Psoas muscle (tissue), 8 donors: Measurements from ENCODE around the gene GRK2. TPM values are rescaled to one million over a fixed set of nuclear protein-coding genes. Genes with fewer than 3 reads are reported as not detected.

ENCODE experiments used
- ATAC-seq, 4 donors: fragments of 200-7000 bp; cut with Tn5 transposase; one replicate each; pipeline ENCODE4 v1.9.1; 2020; ENCODE audit warnings: moderate library complexity in 3 of 4, mild to moderate bottlenecking in 2 of 4
- DNase-seq, 2 donors: peaks; one replicate each; pipeline ENCODE4 v3.0.0-alpha.2; 2020
- H3K27ac ChIP-seq: fragments of 200-600 bp; one replicate; pipeline ENCODE4 v1.8.0; 2022
- H3K27me3 ChIP-seq, 3 donors: fragments of 200-600 bp in 1 of 3; one replicate each; pipeline versions ENCODE4 v1.6.1 to v1.8.0; 2013 to 2022; ENCODE audit warnings: low read length in 2 of 3, mild to moderate bottlenecking in 2 of 3, moderate library complexity in 1 of 3; ENCODE audit not compliant: insufficient read depth in 3 of 3
- H3K36me3 ChIP-seq, 2 donors: fragments of 200-600 bp in 1 of 2; one replicate each; pipeline versions ENCODE4 v1.6.1 to v1.8.0; 2013 to 2022; ENCODE audit warnings: low read depth in 1 of 2, mild to moderate bottlenecking in 1 of 2, moderate library complexity in 1 of 2; ENCODE audit not compliant: insufficient read depth in 1 of 2
- H3K4me1 ChIP-seq: fragments of 200-600 bp; one replicate; pipeline ENCODE4 v1.8.0; 2022
- H3K4me3 ChIP-seq: fragments of 200-600 bp; one replicate; pipeline ENCODE4 v1.8.0; 2022; ENCODE audit warnings: mild to moderate bottlenecking
- H3K9me3 ChIP-seq: fragments of 200-600 bp; one replicate; pipeline ENCODE4 v1.8.0; 2022
- WGBS, 3 donors: extraction: QIAGEN DNeasy Blood & Tissue Kit; methylation state at CpG; one replicate each; pipeline versions ENCODE4 v1.1.6 to v1.1.7; 2013; 5-methylcytosine and 5-hydroxymethylcytosine counted together
- intact Hi-C, 2 donors: fragments of 100-400 bp; cut with DNase I; formaldehyde crosslinking; loops; one replicate each; pipeline versions ENCODE4 v1.11.0 to v1.14.2; 2022
- polyA plus RNA-seq, 3 donors: library from polyadenylated mRNA; stranded (reverse); fragments of 200-250 nt; gene quantifications; one replicate each; pipeline ENCODE4 v1.2.3, GENCODE V29; 2013
- total RNA-seq, 4 donors: library from RNA; stranded (reverse); fragmentation: NEBNext Ultra II Directional in 2 of 4; extraction: Animal tissue kit (Norgen Biotek cat#: 25700) in 2 of 4; gene quantifications; one replicate each; pipeline versions ENCODE4 v1.2.1 to v1.2.4, GENCODE V29; 2021 to 2023
- TF ChIP-seq, protein P1 (sequence below): fragments of 200-600 bp; IDR thresholded peaks from one replicate; pipeline ENCODE4 v1.8.0; 2022; ENCODE audit warnings: antibody characterized with exemption
- donor health status: healthy with polysubstance abuse.
- donor health status: DM: no; HTN: no; CAD: no; lungs with moderate emphysema.
- donor health status: Bipolar disorder and iron deficiency.
- donor health status: healthy.
- donor health status: DM: yes; HTN: yes; CAD: no.
- donor health status: DM: no; HTN: no; CAD: no.
- donor health status: DM: no; HTN: no; CAD: no.
- donor health status: DM: yes; HTN: yes; CAD: no.

GRK2 gene
- total and polyA plus RNA-seq, 7 donors, result 37.3 to 56.8 (median 46.2) TPM

DNA sequence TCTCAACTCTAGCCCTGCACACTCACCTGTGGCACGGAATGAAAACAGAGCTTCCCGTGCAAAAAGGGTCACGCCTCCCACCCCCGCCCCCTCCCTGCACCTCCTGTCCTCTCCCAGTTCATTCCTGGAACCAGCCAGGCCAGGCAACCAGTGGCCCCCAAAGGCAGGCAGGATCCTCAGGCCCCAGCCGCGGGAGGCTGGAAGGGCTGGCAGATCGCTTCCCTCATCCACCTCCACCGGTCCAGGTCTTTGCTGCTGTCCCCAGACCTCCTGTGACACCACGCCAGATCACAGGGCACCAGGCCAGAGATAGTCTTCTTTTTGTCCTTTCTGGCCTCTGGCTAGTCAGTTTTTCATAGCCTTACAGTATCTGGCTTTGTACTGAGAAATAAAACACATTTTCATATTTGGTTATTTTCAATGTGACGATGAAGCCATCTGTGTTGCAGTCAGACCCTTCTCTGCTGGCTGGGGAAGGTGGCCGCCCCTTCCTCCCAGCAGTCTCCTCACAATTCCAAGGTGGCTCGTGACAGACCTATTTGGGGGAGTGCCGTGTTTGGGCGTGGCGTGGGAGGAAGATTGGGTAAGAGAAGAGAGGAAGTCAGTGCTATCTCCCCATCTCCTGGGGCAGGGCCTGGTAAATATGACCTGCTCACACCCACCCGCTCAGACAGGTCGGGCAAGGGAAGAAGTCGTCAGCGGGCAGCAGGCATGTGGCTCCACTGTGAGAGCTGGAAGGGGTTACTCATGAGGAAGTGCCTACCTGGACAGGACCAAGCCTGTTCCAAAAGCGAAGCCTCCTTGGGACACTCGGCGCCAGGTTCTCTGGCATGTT, 46.1 kb downstream of the GRK2 start:
- WGBS, 3 donors, result 75 to 79% (median 76%) methylated on average over 22 of the region's 22 CpGs
- no peak for ATAC-seq
- TF ChIP-seq, protein P1, sequence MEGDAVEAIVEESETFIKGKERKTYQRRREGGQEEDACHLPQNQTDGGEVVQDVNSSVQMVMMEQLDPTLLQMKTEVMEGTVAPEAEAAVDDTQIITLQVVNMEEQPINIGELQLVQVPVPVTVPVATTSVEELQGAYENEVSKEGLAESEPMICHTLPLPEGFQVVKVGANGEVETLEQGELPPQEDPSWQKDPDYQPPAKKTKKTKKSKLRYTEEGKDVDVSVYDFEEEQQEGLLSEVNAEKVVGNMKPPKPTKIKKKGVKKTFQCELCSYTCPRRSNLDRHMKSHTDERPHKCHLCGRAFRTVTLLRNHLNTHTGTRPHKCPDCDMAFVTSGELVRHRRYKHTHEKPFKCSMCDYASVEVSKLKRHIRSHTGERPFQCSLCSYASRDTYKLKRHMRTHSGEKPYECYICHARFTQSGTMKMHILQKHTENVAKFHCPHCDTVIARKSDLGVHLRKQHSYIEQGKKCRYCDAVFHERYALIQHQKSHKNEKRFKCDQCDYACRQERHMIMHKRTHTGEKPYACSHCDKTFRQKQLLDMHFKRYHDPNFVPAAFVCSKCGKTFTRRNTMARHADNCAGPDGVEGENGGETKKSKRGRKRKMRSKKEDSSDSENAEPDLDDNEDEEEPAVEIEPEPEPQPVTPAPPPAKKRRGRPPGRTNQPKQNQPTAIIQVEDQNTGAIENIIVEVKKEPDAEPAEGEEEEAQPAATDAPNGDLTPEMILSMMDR, result no peak
- H3K4me1 ChIP-seq, result no peaks in the 10 kb centered on the region
- H3K36me3 ChIP-seq, result peaks cover 0 to 39% of the 10 kb centered on the region in 2 donors
- H3K4me3 ChIP-seq, result no peak overlapping the region
- H3K27ac ChIP-seq, result no peak overlapping the region
- intact Hi-C loops, result no loop called here
- no peaks in the 10 kb centered on the region for H3K27me3 ChIP-seq
- no peaks in the 10 kb centered on the region for H3K9me3 ChIP-seq
- no peak for DNase-seq

DNA sequence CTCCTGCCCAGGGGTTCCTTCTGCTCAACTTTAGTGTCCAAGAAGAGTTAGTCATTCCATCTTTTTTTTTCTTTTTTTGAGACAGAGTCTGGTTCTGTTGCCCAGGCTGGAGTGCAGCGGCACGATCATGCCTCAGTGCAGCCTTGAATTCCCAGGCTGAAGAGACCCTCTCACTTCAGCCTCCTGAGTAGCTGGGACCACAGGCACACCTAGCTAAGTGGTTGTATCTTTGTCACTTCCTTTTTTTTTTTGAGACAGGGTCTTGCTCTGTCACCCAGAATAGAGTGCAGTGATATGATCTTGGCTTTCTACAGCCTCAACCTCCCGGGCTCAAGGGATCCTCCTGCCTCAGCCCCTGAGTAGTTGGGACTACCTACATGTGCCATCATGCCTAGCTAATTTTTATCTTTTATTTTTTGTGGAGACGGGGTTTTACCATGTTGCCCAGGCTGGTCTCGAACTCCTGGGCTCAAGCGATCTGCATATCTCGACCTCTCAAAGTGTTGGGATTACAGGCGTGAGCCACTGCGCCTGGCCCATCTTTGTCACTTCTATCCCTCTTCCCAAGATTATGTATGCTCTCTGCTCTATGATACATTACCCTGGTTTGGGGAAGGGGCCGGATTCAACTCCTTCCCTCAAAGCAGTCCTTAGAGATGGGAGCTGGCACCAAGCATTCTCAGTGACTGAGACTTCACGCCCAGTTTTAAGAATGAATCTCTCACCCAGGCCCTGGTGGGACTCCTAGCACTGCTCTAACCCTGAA, 47.0 kb downstream of the GRK2 start:
- intact Hi-C loops, result no loop called here
- TF ChIP-seq, protein P1, result no peak

DNA sequence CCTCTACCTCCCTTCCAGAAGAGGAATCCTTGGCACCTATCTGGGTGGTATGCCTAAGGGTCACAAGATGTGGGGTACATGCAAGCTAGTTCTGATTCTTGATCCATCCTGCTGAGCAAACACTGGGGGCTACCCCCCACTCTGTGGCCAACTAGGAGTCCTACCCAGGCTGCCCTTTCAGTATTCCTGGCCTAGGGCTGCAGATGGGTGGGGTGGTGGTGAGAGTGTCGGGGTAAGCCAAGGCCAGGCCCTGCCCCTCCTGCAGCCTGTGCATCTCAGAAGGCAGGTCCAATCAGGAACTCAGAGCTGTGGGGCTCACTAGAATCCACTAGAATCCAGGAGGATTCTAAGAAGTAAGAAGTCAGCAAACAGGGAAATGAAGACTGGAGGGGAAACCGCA, 47.9 kb downstream of the GRK2 start:
- Histone ChIP-seq H3K4me3 (no peak overlapping the region), H3K36me3 (peaks cover 0 to 21% of the 10 kb centered on the region in 2 donors), H3K4me1 (peaks cover 10% of the 10 kb centered on the region), H3K27ac (no peak overlapping the region), H3K9me3 (no peaks in the 10 kb centered on the region), H3K27me3 (no peaks in the 10 kb centered on the region)
- DNase-seq (no peak), ATAC-seq (no peak)
- TF ChIP-seq, protein P1, result no peak
- intact Hi-C loops, result no loop called here
- 72 to 90% (median 82%) methylated on average over 2 of the region's 2 CpGs for WGBS, 3 donors

More for the DNA sequence above, 47.0 kb downstream of the GRK2 start:
- ATAC-seq, result no peak
- Histone ChIP-seq H3K27me3 (no peaks in the 10 kb centered on the region), H3K36me3 (peaks cover 0 to 31% of the 10 kb centered on the region in 2 donors), H3K9me3 (no peaks in the 10 kb centered on the region), H3K4me3 (no peak overlapping the region), H3K27ac (no peak overlapping the region), H3K4me1 (peaks cover under 1% of the 10 kb centered on the region)
- 83 to 90% (median 87%) methylated on average over 11 of the region's 11 CpGs for WGBS, 3 donors
- no peak for DNase-seq

DNA sequence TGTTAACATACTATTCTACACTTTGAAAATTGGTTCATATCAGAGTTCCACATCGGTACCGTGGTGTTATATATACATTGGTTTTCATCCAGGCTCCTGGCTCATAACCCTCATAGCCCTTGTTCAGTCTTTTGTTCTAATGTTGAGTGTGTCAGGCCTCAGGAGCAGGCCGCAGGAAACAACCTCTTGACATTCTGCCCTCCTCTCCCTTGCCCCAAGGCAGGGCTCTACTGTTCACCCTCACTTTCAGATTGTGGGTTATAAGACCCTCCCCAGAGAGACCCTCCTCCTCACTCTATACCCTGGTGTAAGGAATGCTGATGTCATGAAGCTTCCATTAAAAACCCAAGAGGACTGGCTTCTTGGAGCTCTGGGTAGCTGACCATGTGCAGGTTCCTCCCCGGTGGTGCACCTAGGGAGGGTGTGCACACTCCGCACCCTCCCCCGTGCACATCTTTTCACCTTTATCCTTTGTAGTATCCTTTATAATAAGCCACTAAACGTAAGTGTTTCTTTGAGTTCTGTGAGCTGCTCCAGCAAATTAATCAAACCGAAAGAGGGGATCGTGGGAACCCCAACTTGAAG, 49.1 kb downstream of the GRK2 start:
- peaks cover 15% of the 10 kb centered on the region for H3K4me1 ChIP-seq
- WGBS, 3 donors, result 82 to 86% (median 83%) methylated on average over 9 of the region's 9 CpGs
- no peaks in the 10 kb centered on the region for H3K27me3 ChIP-seq
- TF ChIP-seq, protein P1, result no peak
- no peak for ATAC-seq
- intact Hi-C loops, result no loop called here
- no peak for DNase-seq
- H3K27ac ChIP-seq, result no peak overlapping the region
- no peak overlapping the region for H3K4me3 ChIP-seq
- H3K9me3 ChIP-seq, result no peaks in the 10 kb centered on the region
- peaks cover 0 to 9% of the 10 kb centered on the region in 2 donors for H3K36me3 ChIP-seq
